ENCODE results near the gene ZNF267.
A peak's percentile ranks its signal among the peaks of the same experiment; 100 is the strongest.
"Not testable (repeated sequence)": the region's sequence is repeated elsewhere in the genome, so short reads cannot be mapped to it uniquely, and the experiment has no call there.

The ZNF267 gene

GRCh38 chr16:31879937-31880321 is 6.3 kb downstream of the ZNF267 start:
- DNase-seq (ENCODE audit: low spot score), result no peak

- peak; percentile 91 for DNase-seq (ENCODE audit: low spot score)
These were observed 6.8 kb downstream of the ZNF267 start for GRCh38 chr16:31880322-31880979.

- no peak for DNase-seq (ENCODE audit: low spot score)
These were observed 12.6 kb downstream of the ZNF267 start for GRCh38 chr16:31886227-31886626.

- DNase-seq (ENCODE audit: low spot score), result no peak
These were observed 15.1 kb downstream of the ZNF267 start for GRCh38 chr16:31888735-31889134.

GRCh38 chr16:31892111-31892510 is 18.5 kb downstream of the ZNF267 start:
- not testable (repeated sequence) for DNase-seq (ENCODE audit: low spot score)

GRCh38 chr16:31893824-31894223 is 20.2 kb downstream of the ZNF267 start:
- DNase-seq (ENCODE audit: low spot score), result no peak

GRCh38 chr16:31897283-31897682 is 23.7 kb downstream of the ZNF267 start:
- DNase-seq (ENCODE audit: low spot score), result no peak

GRCh38 chr16:31899505-31899904 is 25.9 kb downstream of the ZNF267 start:
- no peak for DNase-seq (ENCODE audit: low spot score)

GRCh38 chr16:31904571-31904970 is 31.0 kb downstream of the ZNF267 start:
- not testable (repeated sequence) for DNase-seq (ENCODE audit: low spot score)

- DNase-seq (ENCODE audit: low spot score), result no peak
These were observed 40.1 kb downstream of the ZNF267 start for GRCh38 chr16:31913668-31914067.

GRCh38 chr16:31916056-31916488 is 42.5 kb downstream of the ZNF267 start:
- DNase-seq (ENCODE audit: low spot score), result no peak

- DNase-seq (ENCODE audit: low spot score), result no peak
These were observed 46.8 kb downstream of the ZNF267 start for GRCh38 chr16:31920373-31920772.

- not testable (repeated sequence) for DNase-seq (ENCODE audit: low spot score)
These were observed 78.2 kb downstream of the ZNF267 start for GRCh38 chr16:31951806-31952205.

- not testable (repeated sequence) for DNase-seq (ENCODE audit: low spot score)
These were observed 78.6 kb downstream of the ZNF267 start for GRCh38 chr16:31952206-31952605.

GRCh38 chr16:31956221-31956620 is 82.6 kb downstream of the ZNF267 start:
- peak; percentile 12 for DNase-seq (ENCODE audit: low spot score)

- not testable (repeated sequence) for DNase-seq (ENCODE audit: low spot score)
These were observed 86.7 kb downstream of the ZNF267 start for GRCh38 chr16:31960186-31960910.

Data from RKO (cell line).